Stomach (tissue), 4 donors: ENCODE results near the gene ZPLD1.

Source experiments
- POLR2A ChIP-seq, 4 donors: fragments of 450-650 bp; IDR thresholded peaks; one replicate each; pipeline ENCODE4 v1.6.1; 2016; ENCODE audit warnings: antibody characterized with exemption in 4 of 4, control low read depth in 2 of 4, mild to moderate bottlenecking in 1 of 4, moderate library complexity in 1 of 4
- TF ChIP-seq, protein P1 (sequence below), 7 experiments: fragments of 450-650 bp in 4 of 7; fragments of 200-600 bp in 3 of 7; sonication (generic) in 3 of 7; IDR thresholded peaks; one replicate each; pipeline ENCODE4 v1.5.1; 2016 to 2019; ENCODE audit warnings: antibody characterized with exemption in 7 of 7, control low read depth in 2 of 7, mild to moderate bottlenecking in 1 of 7

GRCh38 chr3:102391491-102391890 is 43.3 kb upstream of the ZPLD1 start:
- TF ChIP-seq, protein P1, sequence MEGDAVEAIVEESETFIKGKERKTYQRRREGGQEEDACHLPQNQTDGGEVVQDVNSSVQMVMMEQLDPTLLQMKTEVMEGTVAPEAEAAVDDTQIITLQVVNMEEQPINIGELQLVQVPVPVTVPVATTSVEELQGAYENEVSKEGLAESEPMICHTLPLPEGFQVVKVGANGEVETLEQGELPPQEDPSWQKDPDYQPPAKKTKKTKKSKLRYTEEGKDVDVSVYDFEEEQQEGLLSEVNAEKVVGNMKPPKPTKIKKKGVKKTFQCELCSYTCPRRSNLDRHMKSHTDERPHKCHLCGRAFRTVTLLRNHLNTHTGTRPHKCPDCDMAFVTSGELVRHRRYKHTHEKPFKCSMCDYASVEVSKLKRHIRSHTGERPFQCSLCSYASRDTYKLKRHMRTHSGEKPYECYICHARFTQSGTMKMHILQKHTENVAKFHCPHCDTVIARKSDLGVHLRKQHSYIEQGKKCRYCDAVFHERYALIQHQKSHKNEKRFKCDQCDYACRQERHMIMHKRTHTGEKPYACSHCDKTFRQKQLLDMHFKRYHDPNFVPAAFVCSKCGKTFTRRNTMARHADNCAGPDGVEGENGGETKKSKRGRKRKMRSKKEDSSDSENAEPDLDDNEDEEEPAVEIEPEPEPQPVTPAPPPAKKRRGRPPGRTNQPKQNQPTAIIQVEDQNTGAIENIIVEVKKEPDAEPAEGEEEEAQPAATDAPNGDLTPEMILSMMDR (IDR thresholded peaks at IDR 0.05): no peak
- no peak for TF ChIP-seq POLR2A (IDR thresholded peaks at IDR 0.05)
